ENCODE results near the gene SDC1.
A peak's percentile ranks its signal among the peaks of the same experiment; 100 is the strongest.

Gene SDC1

DNA sequence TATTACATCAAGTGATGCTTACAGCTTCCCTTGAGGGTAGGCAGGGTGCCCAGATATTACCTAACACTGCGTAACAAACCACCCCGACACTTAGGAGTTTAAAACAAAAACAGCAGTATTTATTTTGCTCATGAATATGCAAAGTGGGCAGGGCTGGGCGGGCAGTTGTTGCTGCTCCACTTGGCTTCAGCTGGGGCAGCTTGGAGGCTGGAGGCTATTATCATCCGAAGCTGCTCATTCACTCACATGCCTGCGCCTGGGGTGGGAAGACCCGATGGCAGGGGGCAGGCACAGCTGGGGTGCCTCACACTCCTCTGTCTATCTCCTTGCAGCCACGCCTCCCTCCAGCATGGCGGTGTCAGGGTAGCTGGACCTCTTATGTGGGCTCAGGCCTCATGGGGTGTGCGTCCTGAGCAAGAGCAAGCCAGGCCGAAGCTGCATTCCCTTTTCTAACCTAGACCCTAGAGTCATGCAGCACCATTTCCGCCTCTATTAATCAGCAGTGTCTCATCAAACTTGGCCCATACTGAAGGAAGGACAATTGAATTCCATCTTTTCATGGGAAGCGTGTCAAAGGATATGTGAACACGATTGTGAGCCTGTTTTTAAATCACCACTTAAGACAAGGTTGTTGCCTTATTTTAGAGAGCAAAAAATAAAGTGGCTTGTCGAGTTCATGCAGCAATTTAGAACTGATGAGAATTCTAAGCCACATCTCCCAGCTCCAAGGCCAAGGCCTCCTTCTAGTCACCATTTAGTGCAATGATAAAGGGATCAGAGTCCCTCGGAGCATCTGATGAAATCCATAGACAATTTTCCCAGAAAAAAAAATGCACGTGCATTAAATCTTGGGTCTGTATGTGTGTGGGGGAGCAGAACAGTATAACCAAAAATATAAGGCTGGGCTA is 54.9 kb downstream of the SDC1 start:
- no peak overlapping the region for H3K4me3 ChIP-seq (ENCODE audit: control insufficient read depth, low read depth, low read length)
- DNase-seq (ENCODE audit: low read depth), result peak; percentile 37
- TF ChIP-seq, protein P1, sequence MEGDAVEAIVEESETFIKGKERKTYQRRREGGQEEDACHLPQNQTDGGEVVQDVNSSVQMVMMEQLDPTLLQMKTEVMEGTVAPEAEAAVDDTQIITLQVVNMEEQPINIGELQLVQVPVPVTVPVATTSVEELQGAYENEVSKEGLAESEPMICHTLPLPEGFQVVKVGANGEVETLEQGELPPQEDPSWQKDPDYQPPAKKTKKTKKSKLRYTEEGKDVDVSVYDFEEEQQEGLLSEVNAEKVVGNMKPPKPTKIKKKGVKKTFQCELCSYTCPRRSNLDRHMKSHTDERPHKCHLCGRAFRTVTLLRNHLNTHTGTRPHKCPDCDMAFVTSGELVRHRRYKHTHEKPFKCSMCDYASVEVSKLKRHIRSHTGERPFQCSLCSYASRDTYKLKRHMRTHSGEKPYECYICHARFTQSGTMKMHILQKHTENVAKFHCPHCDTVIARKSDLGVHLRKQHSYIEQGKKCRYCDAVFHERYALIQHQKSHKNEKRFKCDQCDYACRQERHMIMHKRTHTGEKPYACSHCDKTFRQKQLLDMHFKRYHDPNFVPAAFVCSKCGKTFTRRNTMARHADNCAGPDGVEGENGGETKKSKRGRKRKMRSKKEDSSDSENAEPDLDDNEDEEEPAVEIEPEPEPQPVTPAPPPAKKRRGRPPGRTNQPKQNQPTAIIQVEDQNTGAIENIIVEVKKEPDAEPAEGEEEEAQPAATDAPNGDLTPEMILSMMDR (conservative IDR thresholded peaks at IDR 0.05; ENCODE audit: control insufficient read depth, insufficient read depth, low read depth, low read length), result no peak

- no peak for DNase-seq (ENCODE audit: low read depth)
- H3K4me3 ChIP-seq (ENCODE audit: control insufficient read depth, low read depth, low read length), result no peak overlapping the region
- TF ChIP-seq, protein P1 (conservative IDR thresholded peaks at IDR 0.05; ENCODE audit: control insufficient read depth, insufficient read depth, low read depth, low read length), result no peak
Observed at GRCh38 chr2:20168727-20169696, 55.9 kb downstream of the SDC1 start.

- no peak for DNase-seq (ENCODE audit: low read depth)
- TF ChIP-seq, protein P1 (conservative IDR thresholded peaks at IDR 0.05; ENCODE audit: control insufficient read depth, insufficient read depth, low read depth, low read length), result no peak
- no peak overlapping the region for H3K4me3 ChIP-seq (ENCODE audit: control insufficient read depth, low read depth, low read length)
Observed at GRCh38 chr2:20168048-20168726, 56.7 kb downstream of the SDC1 start.

DNA sequence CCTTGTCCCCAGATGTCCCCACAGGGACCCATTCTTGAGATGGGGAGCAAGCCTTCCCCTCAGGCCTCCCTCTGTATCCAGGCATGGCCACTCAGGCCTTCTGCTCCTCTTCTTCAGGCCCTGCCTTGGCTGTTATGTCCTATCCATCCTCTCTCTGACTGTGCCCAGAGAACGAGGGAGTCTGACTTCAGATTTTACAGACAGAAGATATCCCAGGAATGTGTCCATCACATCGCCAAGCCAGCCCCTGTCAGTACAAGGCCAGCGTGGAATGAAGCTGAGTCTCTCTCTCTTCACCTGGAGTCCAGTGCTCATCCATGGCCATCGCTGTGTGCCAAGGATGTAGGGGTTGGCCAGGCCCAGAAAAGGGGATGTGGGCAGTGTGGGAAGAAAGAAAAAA is 57.6 kb downstream of the SDC1 start:
- TF ChIP-seq, protein P1 (conservative IDR thresholded peaks at IDR 0.05; ENCODE audit: control insufficient read depth, insufficient read depth, low read depth, low read length), result no peak
- DNase-seq (ENCODE audit: low read depth), result no peak
- no peak overlapping the region for H3K4me3 ChIP-seq (ENCODE audit: control insufficient read depth, low read depth, low read length)

DNA sequence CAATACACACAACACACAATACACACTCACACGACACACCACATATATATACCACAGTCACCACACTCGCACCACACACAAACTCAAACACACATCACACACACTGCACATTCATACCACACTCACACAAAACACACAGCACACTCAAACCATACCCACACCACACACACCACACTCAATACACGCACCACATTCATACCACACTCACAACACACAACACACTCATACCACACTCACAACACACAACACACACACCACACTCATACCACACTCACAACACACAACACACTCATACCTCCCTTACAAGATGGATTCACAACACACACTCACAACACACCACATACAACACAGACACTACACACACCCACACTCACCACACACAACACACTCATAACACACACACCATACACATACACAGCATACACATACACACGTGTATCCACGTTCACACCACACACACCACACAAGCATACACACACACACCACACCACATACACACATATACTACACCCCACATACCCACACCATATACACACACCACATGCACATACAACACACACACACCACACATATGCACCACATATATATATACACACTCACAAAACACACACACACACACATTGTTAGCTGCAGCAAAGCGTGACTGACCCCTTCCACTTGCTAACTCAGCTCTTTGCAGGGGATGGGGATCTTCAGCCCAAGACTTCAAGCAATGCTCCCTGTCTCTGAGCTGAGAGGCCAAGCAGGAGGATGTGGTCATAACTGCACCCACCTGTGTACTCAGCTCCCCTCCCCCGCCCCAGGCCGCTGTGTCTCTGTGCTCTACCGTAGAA is 59.0 kb downstream of the SDC1 start:
- H3K4me3 ChIP-seq (ENCODE audit: control insufficient read depth, low read depth, low read length), result no peak overlapping the region
- DNase-seq (ENCODE audit: low read depth), result no peak
- TF ChIP-seq, protein P1 (conservative IDR thresholded peaks at IDR 0.05; ENCODE audit: control insufficient read depth, insufficient read depth, low read depth, low read length), result no peak

All from fibroblast of mammary gland (primary cell).